Right lobe of liver (tissue), 6 donors: Measurements from ENCODE around the gene ABCC9. TPM values are rescaled to one million over a fixed set of nuclear protein-coding genes. Genes with fewer than 3 reads are reported as not detected.
A peak's percentile ranks its signal among the peaks of the same experiment; 100 is the strongest.

ENCODE experiments used
- ATAC-seq, 4 donors: fragments of 200-7000 bp; cut with Tn5 transposase; one replicate each; pipeline ENCODE4 v1.9.1; 2020; ENCODE audit warnings: mild to moderate bottlenecking in 4 of 4, moderate library complexity in 4 of 4
- DNase-seq, 3 donors: peaks; one replicate each; pipeline ENCODE4 v3.0.0-alpha.2; 2020
- H3K27ac ChIP-seq, 3 donors: fragments of 200-600 bp; one replicate each; pipeline ENCODE4 v1.8.0; 2022
- H3K27me3 ChIP-seq, 2 donors: fragments of 200-600 bp; one replicate each; pipeline ENCODE4 v1.8.0; 2022
- H3K36me3 ChIP-seq, 4 donors: fragments of 200-600 bp; sonication (generic) in 1 of 4; one replicate each; pipeline versions ENCODE4 v1.5.1 to v1.8.0; 2017 to 2022; ENCODE audit warnings: control low read depth in 1 of 4
- H3K4me1 ChIP-seq, 4 donors: fragments of 200-600 bp; sonication (generic) in 1 of 4; one replicate each; pipeline versions ENCODE4 v1.5.1 to v1.8.0; 2017 to 2022; ENCODE audit warnings: control low read depth in 1 of 4
- H3K4me3 ChIP-seq, 3 donors: fragments of 200-600 bp; one replicate each; pipeline ENCODE4 v1.8.0; 2022
- H3K9me3 ChIP-seq, 4 donors: fragments of 200-600 bp; sonication (generic) in 1 of 4; one replicate each; pipeline versions ENCODE4 v1.5.1 to v1.8.0; 2017 to 2022; ENCODE audit warnings: control low read depth in 1 of 4
- POLR2A ChIP-seq: fragments of 450-650 bp; IDR thresholded peaks from one replicate; pipeline ENCODE4 v1.6.1; 2017; ENCODE audit warnings: antibody characterized with exemption, mild to moderate bottlenecking
- WGBS: methylation state at CpG from one replicate; pipeline ENCODE4 v1.1.6; 2018; ENCODE audit warnings: low coverage, low lambda C conversion rate; ENCODE audit not compliant: insufficient coverage; ENCODE audit errors: missing lambda C conversion rate; 5-methylcytosine and 5-hydroxymethylcytosine counted together
- intact Hi-C, 2 donors: fragments of 100-400 bp; cut with DNase I; formaldehyde crosslinking; loops; one replicate each; pipeline versions ENCODE4 v1.11.2 to v1.14.1; 2022
- total RNA-seq, 6 experiments: library from RNA; depleted of rRNA in 2 of 6; stranded (reverse); fragments of >200 nt in 2 of 6; fragmentation: NEBNext Ultra II Directional in 3 of 6; extraction: Animal tissue kit (Norgen Biotek cat#: 25700) in 3 of 6; gene quantifications; one replicate each; pipeline versions ENCODE4 v1.1.0 to v1.2.4, GENCODE V29; 2016 to 2023
- TF ChIP-seq, protein P1 (sequence below), 4 donors: fragments of 200-600 bp in 3 of 4; fragments of 450-650 bp in 1 of 4; IDR thresholded peaks; one replicate each; pipeline versions ENCODE4 v1.5.1 to v1.8.0; 2016 to 2022; ENCODE audit warnings: antibody characterized with exemption in 4 of 4, mild to moderate bottlenecking in 2 of 4
- donor health status: DM: no; HTN: yes; CAD: no.
- donor health status: DM: no; HTN: no; CAD: no.
- donor health status: DM: no; HTN: no; CAD: no.
- donor health status: DM: no; HTN: yes; CAD: no.
- donor health status: DM: no; HTN: yes; CAD: no.

ABCC9 gene
- total RNA-seq, 6 experiments from 2014 or later = 26.5 to 71.2 (median 37.1) TPM

DNA sequence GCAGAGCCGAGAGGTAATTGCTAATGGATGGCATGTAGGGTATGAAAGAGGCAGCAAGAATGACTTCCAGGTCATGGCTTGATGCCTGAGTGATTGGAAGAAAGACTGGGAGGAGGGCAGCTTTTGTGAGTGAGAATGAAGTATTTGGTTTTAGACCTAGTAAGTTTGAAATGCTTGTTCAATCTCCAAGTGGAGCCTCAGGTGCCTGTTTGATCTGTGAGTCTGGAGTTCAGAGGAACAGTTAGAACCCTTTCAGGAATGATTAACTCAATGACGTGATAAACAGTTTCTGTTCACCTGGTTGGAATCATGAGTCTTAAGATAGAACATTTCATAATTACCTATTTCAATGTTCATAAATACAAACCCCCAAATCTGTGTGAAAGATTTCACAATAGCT lies 177.2 kb downstream of the ABCC9 start:
- TF ChIP-seq, protein P1, sequence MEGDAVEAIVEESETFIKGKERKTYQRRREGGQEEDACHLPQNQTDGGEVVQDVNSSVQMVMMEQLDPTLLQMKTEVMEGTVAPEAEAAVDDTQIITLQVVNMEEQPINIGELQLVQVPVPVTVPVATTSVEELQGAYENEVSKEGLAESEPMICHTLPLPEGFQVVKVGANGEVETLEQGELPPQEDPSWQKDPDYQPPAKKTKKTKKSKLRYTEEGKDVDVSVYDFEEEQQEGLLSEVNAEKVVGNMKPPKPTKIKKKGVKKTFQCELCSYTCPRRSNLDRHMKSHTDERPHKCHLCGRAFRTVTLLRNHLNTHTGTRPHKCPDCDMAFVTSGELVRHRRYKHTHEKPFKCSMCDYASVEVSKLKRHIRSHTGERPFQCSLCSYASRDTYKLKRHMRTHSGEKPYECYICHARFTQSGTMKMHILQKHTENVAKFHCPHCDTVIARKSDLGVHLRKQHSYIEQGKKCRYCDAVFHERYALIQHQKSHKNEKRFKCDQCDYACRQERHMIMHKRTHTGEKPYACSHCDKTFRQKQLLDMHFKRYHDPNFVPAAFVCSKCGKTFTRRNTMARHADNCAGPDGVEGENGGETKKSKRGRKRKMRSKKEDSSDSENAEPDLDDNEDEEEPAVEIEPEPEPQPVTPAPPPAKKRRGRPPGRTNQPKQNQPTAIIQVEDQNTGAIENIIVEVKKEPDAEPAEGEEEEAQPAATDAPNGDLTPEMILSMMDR (IDR thresholded peaks at IDR 0.05) = no peak
- intact Hi-C loops = no loop called here
- H3K4me1 ChIP-seq = peaks cover 0 to 17% (median 2%) of the 10 kb centered on the region in 4 donors
- H3K36me3 ChIP-seq = peaks cover 0 to 10% (median 0%) of the 10 kb centered on the region in 4 donors
- peak overlapping the region; percentile 61 to 92 (median 89) for H3K27ac ChIP-seq
- no peak overlapping the region for H3K4me3 ChIP-seq
- peak; percentile 85 to 92 (median 90) for ATAC-seq
- no peaks in the 10 kb centered on the region for H3K27me3 ChIP-seq
- no peaks in the 10 kb centered on the region for H3K9me3 ChIP-seq
- DNase-seq = peak in 1 of 3 donors; percentile 65
- WGBS = 28% methylated on average over 2 of the region's 2 CpGs

DNA sequence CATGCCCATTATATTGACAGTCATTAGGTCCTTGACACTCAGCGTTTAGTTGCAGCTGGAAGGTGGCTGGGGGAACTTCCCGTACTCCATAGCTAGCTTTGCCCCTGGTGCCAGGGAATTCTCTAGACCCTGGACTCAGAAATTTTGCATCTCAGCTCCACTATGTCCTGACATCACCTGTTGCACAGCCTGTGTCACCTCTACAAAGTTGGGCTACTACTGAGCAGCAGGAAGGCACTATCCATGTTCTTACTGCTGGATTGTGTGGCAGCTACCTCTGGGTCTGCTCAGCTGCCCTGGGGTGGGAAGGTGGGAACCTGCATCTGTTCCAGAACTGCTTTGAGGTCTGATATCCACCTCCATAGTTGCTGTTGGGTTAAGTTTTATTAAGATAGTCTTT lies 177.7 kb downstream of the ABCC9 start:
- H3K27ac ChIP-seq = peak overlapping the region; percentile 61 to 92 (median 89)
- intact Hi-C loops = no loop called here
- H3K4me1 ChIP-seq = peaks cover 0 to 17% (median 4%) of the 10 kb centered on the region in 4 donors
- H3K27me3 ChIP-seq = no peaks in the 10 kb centered on the region
- no peaks in the 10 kb centered on the region for H3K9me3 ChIP-seq
- 29% methylated on average over 2 of the region's 2 CpGs for WGBS
- ATAC-seq (peak; percentile 33 to 56 (median 38)), DNase-seq (no peak)
- H3K36me3 ChIP-seq = peaks cover 0 to 10% (median 0%) of the 10 kb centered on the region in 4 donors
- TF ChIP-seq, protein P1 (IDR thresholded peaks at IDR 0.05) = no peak
- TF ChIP-seq POLR2A = no peak
- H3K4me3 ChIP-seq = no peak overlapping the region

DNA sequence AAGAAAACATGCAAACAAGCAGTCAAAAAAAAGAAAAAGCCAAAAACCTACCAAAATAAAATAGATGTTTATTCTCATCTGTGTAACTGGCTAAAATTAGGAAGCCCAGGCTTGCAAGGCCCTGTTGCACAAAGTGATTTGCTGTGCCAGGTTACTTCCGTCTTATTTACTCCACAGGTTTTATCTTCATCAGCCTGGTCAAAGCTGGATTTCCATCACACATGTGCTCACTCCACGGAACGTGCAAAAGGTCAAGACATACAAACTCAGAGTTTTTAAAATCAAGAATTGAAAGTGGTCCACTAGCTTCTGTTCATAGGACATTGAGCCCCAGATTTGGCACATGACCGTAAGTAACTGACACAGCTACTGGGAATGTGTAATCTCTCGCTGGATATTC lies 181.5 kb downstream of the ABCC9 start:
- ATAC-seq = peak in 3 of 4 donors; percentile 14 to 30 (median 23)
- TF ChIP-seq, protein P1 (IDR thresholded peaks at IDR 0.05) = no peak
- no peak for TF ChIP-seq POLR2A
- intact Hi-C loops = no loop called here
- Histone ChIP-seq H3K27me3 (no peaks in the 10 kb centered on the region), H3K27ac (peak overlapping the region in 2 of 3 donors; percentile 14 to 90), H3K36me3 (no peaks in the 10 kb centered on the region), H3K4me3 (no peak overlapping the region), H3K4me1 (peaks cover 0 to 34% (median 8%) of the 10 kb centered on the region in 4 donors), H3K9me3 (no peaks in the 10 kb centered on the region)
- peak in 1 of 3 donors; percentile 51 for DNase-seq
- 40% methylated on average over 5 of the region's 5 CpGs for WGBS

DNA sequence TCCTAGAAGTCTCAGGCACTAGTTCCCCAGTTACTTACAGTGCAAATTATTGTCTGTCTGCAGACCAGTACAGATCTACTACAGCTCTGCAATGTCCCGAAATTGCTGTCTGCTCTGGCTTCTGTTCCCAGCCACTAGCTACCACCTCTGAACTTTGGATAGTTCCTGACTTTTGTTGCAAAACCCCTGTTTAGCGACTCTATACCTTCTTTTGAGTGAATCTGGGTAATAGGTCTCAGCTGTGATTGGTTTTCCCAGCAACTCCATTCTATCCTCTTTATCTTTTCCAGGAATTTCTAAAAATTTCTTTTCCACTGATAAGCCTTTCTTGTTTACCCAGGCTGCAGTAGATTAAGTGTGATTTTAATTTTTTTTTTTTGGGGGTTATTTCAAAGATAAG lies 183.5 kb downstream of the ABCC9 start:
- WGBS = 25% methylated on average over 2 of the region's 2 CpGs
- peak in 1 of 3 donors; percentile 77 for DNase-seq

More for the DNA sequence above, 183.5 kb downstream of the ABCC9 start:
- H3K4me3 ChIP-seq = peak overlapping the region in 1 of 3 donors; percentile 35
- intact Hi-C loops = no loop called here
- peak overlapping the region; percentile 16 to 90 (median 76) for H3K27ac ChIP-seq
- H3K27me3 ChIP-seq = no peaks in the 10 kb centered on the region
- ATAC-seq = peak; percentile 91 to 96 (median 94)
- TF ChIP-seq, protein P1 (IDR thresholded peaks at IDR 0.05) = no peak
- peak; percentile 76 for TF ChIP-seq POLR2A
- H3K36me3 ChIP-seq = no peaks in the 10 kb centered on the region
- H3K9me3 ChIP-seq = no peaks in the 10 kb centered on the region
- peaks cover 0 to 18% (median 5%) of the 10 kb centered on the region in 4 donors for H3K4me1 ChIP-seq
